ENCODE results near the gene YTHDC2. TPM values are rescaled to one million over a fixed set of nuclear protein-coding genes. Genes with fewer than 3 reads are reported as not detected.

The YTHDC2 gene
- 6.3 and 6.8 TPM in 2 replicates for polyA plus RNA-seq (2013)

DNA sequence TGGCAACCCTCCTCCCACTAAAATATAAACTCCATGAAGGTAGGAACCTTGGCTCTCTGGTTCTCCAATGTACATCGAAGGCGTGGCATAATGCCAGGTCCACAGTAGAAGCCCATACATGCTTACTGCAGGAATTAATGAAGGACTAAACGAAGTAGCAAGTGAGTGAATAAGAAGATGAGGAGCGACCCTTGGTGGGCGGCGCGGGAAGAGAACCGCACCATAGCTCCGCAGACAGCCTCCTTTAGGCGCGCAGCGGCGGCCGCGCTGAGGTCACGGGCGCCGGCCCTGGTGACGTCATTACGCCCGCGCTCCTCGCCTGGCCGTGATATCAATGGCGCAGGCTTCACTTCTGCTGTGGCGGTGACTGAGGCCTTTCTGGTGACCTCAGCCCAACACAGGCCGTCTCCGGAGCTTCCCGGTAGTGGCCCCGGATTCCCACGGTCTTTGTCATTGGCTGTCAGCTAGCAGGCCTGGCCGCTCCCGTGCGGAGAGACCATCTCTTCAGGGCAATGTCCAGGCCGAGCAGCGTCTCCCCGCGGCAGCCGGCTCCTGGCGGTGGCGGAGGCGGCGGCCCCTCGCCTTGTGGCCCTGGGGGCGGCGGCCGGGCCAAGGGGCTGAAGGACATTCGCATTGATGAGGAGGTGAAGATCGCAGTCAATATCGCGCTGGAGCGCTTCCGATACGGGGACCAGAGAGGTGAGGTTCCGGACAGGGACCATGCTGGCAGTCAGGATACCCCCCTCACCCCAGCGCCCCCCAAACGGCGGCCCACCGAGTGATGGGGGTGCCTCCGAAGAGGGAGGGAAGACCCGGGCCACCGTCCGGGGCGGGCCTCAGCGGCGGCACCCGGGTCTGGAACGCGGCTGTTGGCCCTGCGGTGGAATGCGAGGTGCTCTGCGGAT is at the start of gene YTHDC2:
TSS of gene YTHDC2 (plus strand) at position 311 of the 905 bp plus-strand sequence. CDS start at position 513, 202 bp downstream.
- no peaks in the 10 kb centered on the region for H3K27me3 ChIP-seq (ENCODE audit: insufficient read depth, low read length)
- peak within 1 kb of the TSS; percentile 97 for H3K4me2 ChIP-seq (ENCODE audit: low read length)
- peak within 1 kb of the TSS; percentile 84 for H4K91ac ChIP-seq (ENCODE audit: low read depth, low read length)
- no CpG with 5 or more reads among the region's 72 CpGs for WGBS (ENCODE audit: extremely low coverage, insufficient coverage, insufficient read length)
- no peaks in the 10 kb centered on the region for H3K9me3 ChIP-seq (ENCODE audit: insufficient read depth, low read depth, low read length)
- peaks cover 8% of the 10 kb centered on the region for H3K79me1 ChIP-seq (ENCODE audit: low read length)
- H3K4me1 ChIP-seq (ENCODE audit: control insufficient read depth in 1 of 2, insufficient read depth in 2 of 2, low read length in 2 of 2) = peaks cover 0 to 1% of the 10 kb centered on the region in 2 experiments
- peak within 1 kb of the TSS; percentile 84 for H3K14ac ChIP-seq (ENCODE audit: low read length)
- peak; percentile 93 to 94 for DNase-seq
- peak within 1 kb of the TSS; percentile 79 for H3K9ac ChIP-seq (ENCODE audit: low read length)
- H2AK5ac ChIP-seq (ENCODE audit: low read length) = no peak within 1 kb of the TSS
- H3K18ac ChIP-seq (ENCODE audit: low read length) = peak within 1 kb of the TSS; percentile 26
- peak within 1 kb of the TSS; percentile 61 for H2BK120ac ChIP-seq (ENCODE audit: insufficient read depth, low read length, poor library complexity)
- H2BK12ac ChIP-seq (ENCODE audit: low read length) = no peak within 1 kb of the TSS
- peak within 1 kb of the TSS; percentile 92 for H2AFZ ChIP-seq (ENCODE audit: insufficient read depth, low read length, poor library complexity)
- H3K4ac ChIP-seq (ENCODE audit: low read depth, low read length) = peak within 1 kb of the TSS; percentile 57
- H4K8ac ChIP-seq (ENCODE audit: low read depth, low read length) = peak within 1 kb of the TSS; percentile 92
- peaks cover 0 to 2% of the 10 kb centered on the region in 2 experiments for H3K36me3 ChIP-seq (ENCODE audit: control insufficient read depth in 1 of 2, insufficient read depth in 2 of 2, low read length in 2 of 2)
- H3K27ac ChIP-seq (ENCODE audit: low read depth, low read length) = peak within 1 kb of the TSS; percentile 41
- H3K4me3 ChIP-seq (ENCODE audit: low read depth, low read length) = peak within 1 kb of the TSS; percentile 88
- peaks cover 6% of the 10 kb centered on the region for H3K79me2 ChIP-seq (ENCODE audit: control insufficient read depth, insufficient read depth, low read length, poor library complexity)
- peak within 1 kb of the TSS; percentile 44 for H2BK5ac ChIP-seq (ENCODE audit: low read depth, low read length, poor library complexity)
- H4K12ac ChIP-seq (ENCODE audit: low read depth, low read length) = peak within 1 kb of the TSS; percentile 79
- no peak within 1 kb of the TSS for H3K23ac ChIP-seq (ENCODE audit: low read length)

DNA sequence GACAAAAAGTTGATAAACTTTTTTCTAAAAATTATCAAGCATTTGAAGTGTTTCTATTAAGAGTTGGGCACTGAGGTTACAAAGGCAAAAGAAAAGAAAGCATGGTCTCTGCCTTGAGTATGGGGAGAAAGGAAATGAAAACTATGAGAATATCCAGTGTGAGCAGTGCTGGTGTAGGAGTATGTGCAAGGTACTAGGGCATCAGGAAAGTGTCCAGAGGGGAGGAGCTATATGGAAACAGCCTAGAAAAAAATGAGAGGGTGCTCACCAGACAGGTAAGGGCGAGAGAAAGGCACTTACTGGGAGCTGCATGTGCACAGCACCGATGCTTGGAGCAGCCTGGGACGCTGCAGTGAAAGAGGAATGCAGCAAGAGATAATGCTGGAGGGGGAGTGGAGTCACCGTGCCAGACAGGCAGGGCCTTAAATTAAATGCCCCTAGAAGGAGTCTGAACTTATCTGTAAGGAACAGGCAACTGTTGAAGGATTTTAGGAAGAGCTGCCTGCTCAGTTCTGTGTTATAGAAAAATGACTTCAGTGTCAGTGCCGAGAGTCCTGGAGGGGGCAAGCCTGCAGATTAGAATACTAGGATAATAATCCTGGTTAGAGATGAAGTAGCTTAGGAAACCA is 39.3 kb upstream of the YTHDC2 start:
- H2BK5ac ChIP-seq (ENCODE audit: low read depth, low read length, poor library complexity) = no peak overlapping the region
- no peaks in the 10 kb centered on the region for H3K79me2 ChIP-seq (ENCODE audit: control insufficient read depth, insufficient read depth, low read length, poor library complexity)
- no peak overlapping the region for H3K4me3 ChIP-seq (ENCODE audit: low read depth, low read length)
- H3K4ac ChIP-seq (ENCODE audit: low read depth, low read length) = no peak overlapping the region
- H3K14ac ChIP-seq (ENCODE audit: low read length) = no peak overlapping the region
- no peaks in the 10 kb centered on the region for H3K4me1 ChIP-seq (ENCODE audit: control insufficient read depth in 1 of 2, insufficient read depth in 2 of 2, low read length in 2 of 2)
- H3K23ac ChIP-seq (ENCODE audit: low read length) = no peak overlapping the region
- no peak overlapping the region for H3K18ac ChIP-seq (ENCODE audit: low read length)
- no CpG with 5 or more reads among the region's 5 CpGs for WGBS (ENCODE audit: extremely low coverage, insufficient coverage, insufficient read length)
- no peak overlapping the region for H2BK12ac ChIP-seq (ENCODE audit: low read length)
- no peak overlapping the region for H4K91ac ChIP-seq (ENCODE audit: low read depth, low read length)
- H3K27ac ChIP-seq (ENCODE audit: low read depth, low read length) = no peak overlapping the region
- peaks cover 6% of the 10 kb centered on the region for H3K9me3 ChIP-seq (ENCODE audit: insufficient read depth, low read depth, low read length)
- no peak overlapping the region for H2AFZ ChIP-seq (ENCODE audit: insufficient read depth, low read length, poor library complexity)
- no peak overlapping the region for H2BK120ac ChIP-seq (ENCODE audit: insufficient read depth, low read length, poor library complexity)
- no peak overlapping the region for H4K12ac ChIP-seq (ENCODE audit: low read depth, low read length)
- H3K27me3 ChIP-seq (ENCODE audit: insufficient read depth, low read length) = no peaks in the 10 kb centered on the region
- no peaks in the 10 kb centered on the region for H3K36me3 ChIP-seq (ENCODE audit: control insufficient read depth in 1 of 2, insufficient read depth in 2 of 2, low read length in 2 of 2)
- no peak for DNase-seq
- H2AK5ac ChIP-seq (ENCODE audit: low read length) = no peak overlapping the region
- H3K79me1 ChIP-seq (ENCODE audit: low read length) = no peaks in the 10 kb centered on the region
- no peak overlapping the region for H3K4me2 ChIP-seq (ENCODE audit: low read length)
- H4K8ac ChIP-seq (ENCODE audit: low read depth, low read length) = no peak overlapping the region
- H3K9ac ChIP-seq (ENCODE audit: low read length) = no peak overlapping the region

DNA sequence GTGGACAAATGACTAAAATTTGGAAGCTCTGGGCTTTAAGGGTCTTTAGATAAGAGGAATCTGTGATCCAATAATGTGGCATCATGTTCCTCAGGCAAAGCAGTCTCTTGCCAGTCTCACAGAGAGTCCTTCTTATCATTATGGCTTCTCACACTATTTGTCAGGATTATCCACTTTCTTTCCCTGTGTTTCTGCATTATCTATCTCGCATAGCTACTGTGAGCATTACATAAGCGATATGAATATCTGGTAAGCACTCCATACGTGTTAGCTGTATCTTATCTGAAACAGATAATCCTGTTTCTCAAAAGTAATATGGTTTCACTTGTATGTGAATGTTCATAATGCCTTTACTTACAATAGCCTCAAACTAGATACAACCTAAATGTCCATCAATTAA is 34.8 kb upstream of the YTHDC2 start:
- no peak overlapping the region for H3K4ac ChIP-seq (ENCODE audit: low read depth, low read length)
- no peak overlapping the region for H3K9ac ChIP-seq (ENCODE audit: low read length)
- no peaks in the 10 kb centered on the region for H3K9me3 ChIP-seq (ENCODE audit: insufficient read depth, low read depth, low read length)
- no peak overlapping the region for H3K23ac ChIP-seq (ENCODE audit: low read length)
- H3K4me1 ChIP-seq (ENCODE audit: control insufficient read depth in 1 of 2, insufficient read depth in 2 of 2, low read length in 2 of 2) = no peaks in the 10 kb centered on the region
- H3K27me3 ChIP-seq (ENCODE audit: insufficient read depth, low read length) = no peaks in the 10 kb centered on the region
- no peak overlapping the region for H3K27ac ChIP-seq (ENCODE audit: low read depth, low read length)
- no peak overlapping the region for H3K4me2 ChIP-seq (ENCODE audit: low read length)
- H3K18ac ChIP-seq (ENCODE audit: low read length) = no peak overlapping the region
- no peak for DNase-seq
- H4K12ac ChIP-seq (ENCODE audit: low read depth, low read length) = no peak overlapping the region
- no peaks in the 10 kb centered on the region for H3K79me1 ChIP-seq (ENCODE audit: low read length)
- no peak overlapping the region for H2BK5ac ChIP-seq (ENCODE audit: low read depth, low read length, poor library complexity)
- H3K36me3 ChIP-seq (ENCODE audit: control insufficient read depth in 1 of 2, insufficient read depth in 2 of 2, low read length in 2 of 2) = no peaks in the 10 kb centered on the region
- no peak overlapping the region for H2AFZ ChIP-seq (ENCODE audit: insufficient read depth, low read length, poor library complexity)
- no peak overlapping the region for H4K8ac ChIP-seq (ENCODE audit: low read depth, low read length)
- H3K4me3 ChIP-seq (ENCODE audit: low read depth, low read length) = no peak overlapping the region
- H3K79me2 ChIP-seq (ENCODE audit: control insufficient read depth, insufficient read depth, low read length, poor library complexity) = no peaks in the 10 kb centered on the region
- H3K14ac ChIP-seq (ENCODE audit: low read length) = no peak overlapping the region
- no peak overlapping the region for H2BK120ac ChIP-seq (ENCODE audit: insufficient read depth, low read length, poor library complexity)
- WGBS (ENCODE audit: extremely low coverage, insufficient coverage, insufficient read length) = no CpG with 5 or more reads among the region's 3 CpGs
- no peak overlapping the region for H2AK5ac ChIP-seq (ENCODE audit: low read length)
- no peak overlapping the region for H2BK12ac ChIP-seq (ENCODE audit: low read length)
- no peak overlapping the region for H4K91ac ChIP-seq (ENCODE audit: low read depth, low read length)

DNA sequence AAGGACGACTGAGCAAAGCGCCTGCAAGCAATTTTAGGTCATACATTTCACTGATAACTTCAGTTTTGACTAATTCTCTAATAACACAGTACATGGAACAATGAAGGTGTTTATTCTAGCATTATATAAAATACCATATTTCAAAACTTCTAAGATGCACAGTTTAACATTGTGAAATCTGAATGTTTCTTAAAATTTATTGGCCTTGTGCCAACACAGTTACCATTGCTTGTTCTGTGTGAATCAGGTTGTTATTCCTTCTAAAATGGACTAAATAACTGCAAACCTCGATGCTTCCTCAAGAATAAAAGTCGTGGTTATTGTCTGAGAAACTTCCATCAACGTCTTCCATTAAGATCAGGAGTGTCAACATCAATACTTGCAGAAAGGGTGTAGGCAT is 33.3 kb upstream of the YTHDC2 start:
- WGBS (ENCODE audit: extremely low coverage, insufficient coverage, insufficient read length) = no CpG with 5 or more reads among the region's 5 CpGs
- no peak overlapping the region for H4K91ac ChIP-seq (ENCODE audit: low read depth, low read length)
- H2AK5ac ChIP-seq (ENCODE audit: low read length) = no peak overlapping the region
- no peak overlapping the region for H3K4ac ChIP-seq (ENCODE audit: low read depth, low read length)
- no peak overlapping the region for H2AFZ ChIP-seq (ENCODE audit: insufficient read depth, low read length, poor library complexity)
- H3K4me1 ChIP-seq (ENCODE audit: control insufficient read depth in 1 of 2, insufficient read depth in 2 of 2, low read length in 2 of 2) = no peaks in the 10 kb centered on the region
- H4K8ac ChIP-seq (ENCODE audit: low read depth, low read length) = no peak overlapping the region
- no peak overlapping the region for H2BK120ac ChIP-seq (ENCODE audit: insufficient read depth, low read length, poor library complexity)
- no peak overlapping the region for H2BK12ac ChIP-seq (ENCODE audit: low read length)
- no peaks in the 10 kb centered on the region for H3K27me3 ChIP-seq (ENCODE audit: insufficient read depth, low read length)
- H3K4me3 ChIP-seq (ENCODE audit: low read depth, low read length) = no peak overlapping the region
- H3K79me1 ChIP-seq (ENCODE audit: low read length) = no peaks in the 10 kb centered on the region
- no peak overlapping the region for H4K12ac ChIP-seq (ENCODE audit: low read depth, low read length)
- H3K9me3 ChIP-seq (ENCODE audit: insufficient read depth, low read depth, low read length) = no peaks in the 10 kb centered on the region
- no peak overlapping the region for H3K23ac ChIP-seq (ENCODE audit: low read length)
- no peak overlapping the region for H3K14ac ChIP-seq (ENCODE audit: low read length)
- DNase-seq = no peak
- H3K79me2 ChIP-seq (ENCODE audit: control insufficient read depth, insufficient read depth, low read length, poor library complexity) = no peaks in the 10 kb centered on the region
- H3K18ac ChIP-seq (ENCODE audit: low read length) = no peak overlapping the region
- H3K4me2 ChIP-seq (ENCODE audit: low read length) = no peak overlapping the region
- no peaks in the 10 kb centered on the region for H3K36me3 ChIP-seq (ENCODE audit: control insufficient read depth in 1 of 2, insufficient read depth in 2 of 2, low read length in 2 of 2)
- H2BK5ac ChIP-seq (ENCODE audit: low read depth, low read length, poor library complexity) = no peak overlapping the region
- H3K27ac ChIP-seq (ENCODE audit: low read depth, low read length) = no peak overlapping the region
- H3K9ac ChIP-seq (ENCODE audit: low read length) = no peak overlapping the region

Data from trophoblast cell (in vitro differentiated cells and primary cell).